NCI-H2196 treated with DMSO at 0.1 percent for 48 hours (cell line): ENCODE results near the gene MYO7B.

Experiments
- DNase-seq: peaks from one replicate; lab custom pipeline; 2025; ENCODE audit not compliant: unreplicated experiment; lab: John Stamatoyannopoulos, UW

The MYO7B gene

DNA sequence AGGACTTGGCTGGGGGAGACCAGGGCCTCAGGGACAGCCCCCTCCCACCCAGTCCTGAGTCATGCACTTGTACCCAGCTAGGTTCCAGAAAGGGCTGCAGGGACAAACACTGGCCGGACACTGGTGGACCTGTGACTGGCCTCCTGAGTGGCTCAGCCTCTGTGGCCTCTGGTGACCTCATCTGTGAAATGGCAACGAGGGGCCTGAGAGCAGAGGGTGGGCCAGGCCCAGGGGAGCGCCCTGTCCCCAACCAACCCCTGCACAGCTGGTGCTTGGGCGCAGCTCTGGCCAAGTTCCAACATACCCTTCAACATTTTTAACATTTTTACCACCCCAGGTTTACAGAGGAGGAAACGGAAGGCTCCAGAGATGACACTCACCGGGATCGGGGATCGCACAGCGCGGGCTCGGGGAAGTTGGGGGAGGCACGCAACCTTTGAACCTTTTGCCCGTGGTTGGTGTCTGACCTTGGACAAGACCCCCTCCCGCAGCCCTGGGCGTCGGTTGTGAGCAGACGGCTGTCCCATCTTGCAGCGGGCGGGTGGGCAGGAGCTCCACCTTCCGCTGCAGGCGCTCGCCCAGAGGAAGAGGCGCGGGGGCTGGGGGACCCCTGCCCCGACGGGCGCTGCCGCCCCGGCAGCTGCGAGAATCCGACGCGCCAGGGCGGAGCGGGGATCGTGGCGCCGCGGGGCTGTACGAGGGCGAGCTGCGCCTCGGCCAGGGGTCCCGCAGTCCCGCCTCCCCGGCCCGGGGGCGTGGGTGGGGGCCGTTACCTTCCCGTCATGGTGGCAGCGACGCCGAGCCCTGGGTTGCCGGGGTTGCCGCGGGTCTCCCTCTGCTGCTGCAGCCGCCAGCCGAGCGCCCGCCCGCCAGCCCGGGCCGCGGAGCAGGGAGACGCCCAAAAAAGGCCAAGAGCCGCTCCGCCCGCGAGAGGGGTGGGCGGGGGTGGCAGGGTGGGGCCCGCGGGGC, 139.0 kb downstream of the MYO7B start:
- no peak for DNase-seq

DNA sequence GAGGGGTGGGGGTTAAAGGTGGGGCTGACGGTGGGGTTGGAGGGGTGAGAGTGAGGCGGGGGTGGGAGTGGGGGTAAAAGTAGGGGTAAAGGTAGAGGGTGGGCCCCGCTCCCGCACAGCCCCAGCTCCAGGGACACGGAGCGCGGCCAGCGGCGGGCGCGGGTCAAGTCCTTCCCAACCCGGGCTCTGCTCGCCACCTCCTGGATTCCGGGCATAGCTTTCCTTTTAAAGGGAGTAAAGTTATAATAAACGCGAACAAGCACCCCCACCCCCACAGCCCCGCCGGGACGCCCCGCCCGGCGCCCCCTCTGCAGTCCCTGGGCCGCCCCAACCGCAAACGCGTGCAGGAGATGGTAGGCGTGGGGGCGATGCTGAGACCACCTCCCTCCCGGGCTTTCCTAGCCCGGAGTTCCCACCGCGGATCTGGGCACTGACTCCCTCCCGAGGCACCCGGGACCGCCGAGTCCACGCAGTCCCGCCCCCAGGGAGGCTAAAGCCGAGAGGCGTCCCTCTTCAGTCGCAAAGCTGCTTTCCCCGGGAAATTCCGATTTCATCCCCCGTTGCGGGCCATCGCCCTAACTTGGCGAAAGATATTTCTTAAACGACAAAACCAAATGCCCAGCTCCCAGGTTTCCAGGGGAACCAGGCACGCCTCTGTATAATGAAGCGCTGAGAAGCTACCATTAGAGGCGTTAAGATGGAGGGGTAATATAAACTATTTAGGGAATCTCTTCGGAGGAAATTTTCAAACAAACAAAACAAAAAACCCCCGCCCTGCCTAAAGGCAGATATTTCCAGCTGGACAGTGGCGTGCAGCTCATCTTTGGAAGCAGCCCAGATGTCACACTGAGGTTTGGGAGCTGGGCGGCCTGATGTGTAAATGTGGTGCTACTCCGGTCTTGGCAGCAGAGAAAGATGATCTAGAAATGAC, 140.1 kb downstream of the MYO7B start, which contains the start of gene LIMS2:
Gene LIMS2 (minus strand): TSS at position 200 of the 931 bp plus-strand sequence. CDS start 506 bp downstream, outside the sequence.
- no peak for DNase-seq

- DNase-seq: no peak
These were observed 141.4 kb downstream of the MYO7B start for GRCh38 chr2:127676906-127677305.

DNA sequence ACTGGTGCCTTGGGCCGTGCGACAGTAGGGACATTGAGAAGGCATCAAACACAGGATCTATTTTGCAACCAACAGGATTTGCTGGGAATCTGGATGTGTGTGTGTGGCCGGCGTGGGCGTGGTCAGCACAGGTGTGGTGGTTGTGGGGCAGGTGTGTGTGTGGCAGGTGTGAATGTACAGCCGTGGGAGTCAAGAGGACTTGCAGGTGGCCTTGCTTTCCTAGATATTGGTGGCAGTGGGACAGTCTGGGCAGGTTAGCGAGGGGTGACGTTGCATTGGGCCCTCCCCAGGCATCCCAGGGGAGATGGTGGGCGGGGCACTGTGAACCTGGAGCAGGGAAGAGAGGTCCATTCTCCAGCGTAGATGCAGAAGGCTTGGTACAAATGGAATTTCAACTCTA, 143.0 kb downstream of the MYO7B start:
- no peak for DNase-seq

DNA sequence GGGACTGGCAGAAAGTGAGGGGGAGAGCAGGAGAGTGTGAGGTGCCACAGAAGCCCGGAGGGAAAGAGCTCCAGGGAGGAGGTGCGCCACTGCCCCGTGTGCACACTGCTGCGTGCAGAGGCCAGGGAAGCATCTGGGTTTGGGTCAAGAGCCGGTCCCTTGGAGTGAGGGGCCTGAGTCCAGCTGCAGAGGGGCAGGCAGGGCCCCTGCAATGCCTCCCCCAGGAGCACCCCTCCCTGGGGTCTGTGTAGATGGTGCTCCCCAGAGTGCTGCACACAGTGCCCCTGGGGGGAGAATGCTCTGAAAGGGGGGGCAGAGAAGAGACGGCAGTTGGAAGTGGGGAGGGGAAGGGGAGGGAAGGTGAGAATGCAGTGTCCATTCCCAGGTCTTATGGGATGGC, 143.5 kb downstream of the MYO7B start:
- no peak for DNase-seq

DNA sequence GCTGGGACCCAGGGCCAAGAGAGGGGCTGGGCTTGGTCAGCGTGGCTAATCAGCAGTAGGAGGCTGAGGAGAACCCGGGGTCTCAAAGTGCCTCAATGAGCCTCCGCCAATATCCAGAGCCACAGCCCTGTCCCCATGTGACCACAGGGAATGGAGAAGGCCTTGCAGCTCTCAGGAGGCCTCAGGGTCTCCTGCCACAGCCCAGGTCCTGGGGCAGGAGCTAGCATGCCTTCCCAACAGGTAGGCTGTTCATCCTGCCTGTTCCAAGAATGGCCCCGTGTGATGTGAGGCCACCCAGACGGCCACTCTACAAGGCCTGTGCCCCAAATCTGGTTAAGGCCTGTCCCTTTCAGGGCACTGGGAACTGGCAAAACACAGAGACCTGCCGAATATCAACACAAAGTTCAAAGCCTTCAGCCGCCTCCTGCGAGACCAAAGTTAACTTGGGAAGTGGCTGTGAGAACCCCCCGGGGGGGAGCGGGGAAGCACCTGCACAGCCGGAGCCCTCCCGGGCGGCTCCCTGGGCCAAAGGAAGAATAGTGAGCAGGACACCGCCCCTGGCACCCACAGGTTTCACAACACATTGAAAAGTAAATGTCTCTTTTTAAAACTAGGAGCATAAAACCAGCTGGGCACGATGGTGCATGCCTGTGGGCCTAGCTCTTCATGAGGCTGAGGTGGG, 144.3 kb downstream of the MYO7B start:
- DNase-seq: no peak

GRCh38 chr2:127680706-127681287, 145.3 kb downstream of the MYO7B start:
- DNase-seq: no peak

DNA sequence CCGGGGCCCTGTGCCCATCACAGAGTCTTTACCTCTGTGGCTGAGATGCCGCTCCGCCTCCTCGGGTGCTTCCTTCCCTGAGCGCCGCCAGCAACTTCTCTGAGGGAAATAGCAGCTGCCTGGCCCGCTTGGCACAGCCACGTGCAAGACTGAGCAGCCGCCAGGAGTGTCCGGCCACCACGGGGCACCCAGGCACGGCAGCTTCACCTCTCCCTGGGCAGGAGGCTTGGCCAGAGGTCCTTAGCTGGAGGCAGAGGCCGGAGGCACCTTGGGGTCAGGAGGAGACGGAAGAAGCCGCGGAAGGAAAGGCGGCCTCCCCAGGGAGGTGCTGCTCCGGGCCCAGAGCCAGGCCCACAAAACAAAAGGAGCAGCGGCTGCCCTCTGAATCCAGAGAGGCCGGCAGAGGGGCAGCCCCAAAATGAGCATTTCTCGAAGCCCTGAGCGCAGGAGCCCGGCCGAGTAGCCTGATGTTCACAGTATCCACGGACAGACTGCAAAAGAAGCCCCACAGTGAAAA, 145.9 kb downstream of the MYO7B start:
- no peak for DNase-seq

- DNase-seq: no peak
These were observed 146.7 kb downstream of the MYO7B start for GRCh38 chr2:127681976-127682857.

GRCh38 chr2:127683056-127683455, 147.6 kb downstream of the MYO7B start:
- DNase-seq: no peak

DNA sequence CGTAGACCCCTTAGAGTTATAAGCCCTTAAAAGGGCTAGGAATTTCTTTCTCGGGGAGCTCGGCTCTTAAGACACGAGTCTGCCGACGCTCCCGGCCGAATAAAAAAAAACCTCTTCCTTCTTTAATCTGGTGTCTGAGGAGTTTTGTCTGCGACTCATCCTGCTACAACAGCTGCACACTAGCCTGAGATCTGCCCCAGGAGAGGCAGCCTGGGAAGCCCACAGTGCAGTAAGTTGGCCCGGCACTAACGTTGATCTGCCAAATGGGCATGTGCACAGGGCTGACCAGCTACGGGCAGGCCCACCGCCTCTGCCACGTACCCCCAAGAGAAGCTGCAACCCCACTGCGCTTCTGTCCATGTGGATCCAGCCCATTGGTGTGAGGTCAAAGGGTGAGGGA, 148.3 kb downstream of the MYO7B start:
- no peak for DNase-seq

DNA sequence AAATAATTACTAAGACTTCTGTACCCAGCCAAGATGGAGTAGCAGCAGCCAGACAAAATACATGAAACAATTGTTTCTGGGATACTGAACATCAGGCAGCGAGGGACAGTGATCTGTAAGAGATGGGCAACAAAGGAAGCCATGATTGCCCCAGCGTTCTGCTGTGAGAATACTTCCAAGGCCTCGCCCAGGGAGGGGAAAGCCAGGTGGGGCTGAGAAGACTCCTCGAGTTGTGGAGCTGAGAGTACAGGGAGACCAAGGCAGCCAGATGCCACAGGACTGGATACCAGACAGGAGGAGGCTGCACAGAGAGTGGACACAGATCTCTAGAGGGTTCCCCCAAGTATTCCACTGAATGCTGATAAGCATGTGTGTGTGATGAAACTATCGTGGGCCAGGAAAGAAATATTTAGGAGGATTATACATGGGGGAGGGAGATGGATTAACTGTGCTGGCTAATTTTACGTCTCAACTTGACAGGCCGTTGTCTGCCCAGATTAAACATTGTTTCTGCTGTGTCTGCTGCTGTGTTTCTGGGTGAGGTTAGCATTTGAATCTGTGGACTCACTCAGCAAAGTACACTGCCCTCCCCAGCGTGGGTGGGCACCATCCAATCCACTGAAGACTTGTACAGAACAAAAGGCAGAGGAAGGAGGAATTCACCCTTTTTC, 150.1 kb downstream of the MYO7B start:
- no peak for DNase-seq
